Large intestine (tissue), 3 donors: Measurements from ENCODE around the gene CCDC187. TPM values are rescaled to one million over a fixed set of nuclear protein-coding genes. Genes with fewer than 3 reads are reported as not detected.
"Not testable (repeated sequence)": the region's sequence is repeated elsewhere in the genome, so short reads cannot be mapped to it uniquely, and the experiment has no call there.

ENCODE experiments used
- DNase-seq, 2 donors: peaks; one replicate each; pipeline versions ENCODE4 v3.0.0 to v3.0.0-alpha.2; 2013
- H3K27ac ChIP-seq: one replicate; pipeline ENCODE4 v1.5.1; 2013; ENCODE audit warnings: low read length
- H3K27me3 ChIP-seq: 2 replicates; pipeline ENCODE4 v1.6.1; 2013; ENCODE audit warnings: low read length; ENCODE audit not compliant: control insufficient read depth, insufficient read depth
- H3K36me3 ChIP-seq: 2 replicates; pipeline ENCODE4 v1.6.1; 2013; ENCODE audit warnings: low read length; ENCODE audit not compliant: control insufficient read depth, insufficient read depth
- H3K4me1 ChIP-seq: one replicate; pipeline ENCODE4 v1.6.1; 2013; ENCODE audit warnings: low read length; ENCODE audit not compliant: control insufficient read depth, insufficient read depth
- H3K4me3 ChIP-seq: one replicate; pipeline ENCODE4 v1.5.1; 2013; ENCODE audit warnings: low read length
- H3K9me3 ChIP-seq: one replicate; pipeline ENCODE4 v1.6.1; 2013; ENCODE audit warnings: mild to moderate bottlenecking, low read depth, low read length, moderate library complexity; ENCODE audit not compliant: control insufficient read depth
- WGBS: methylation state at CpG from one replicate; pipeline ENCODE4 v1.1.5; 2013; ENCODE audit warnings: low lambda C conversion rate; ENCODE audit not compliant: insufficient coverage; 5-methylcytosine and 5-hydroxymethylcytosine counted together
- polyA plus RNA-seq: library from polyadenylated mRNA; unstranded; fragments of 120-200 nt; gene quantifications from one replicate; pipeline ENCODE4 v1.2.1, GENCODE V29; 2013

CCDC187 gene
- polyA plus RNA-seq, 1 donor, result 2.0 TPM

DNA sequence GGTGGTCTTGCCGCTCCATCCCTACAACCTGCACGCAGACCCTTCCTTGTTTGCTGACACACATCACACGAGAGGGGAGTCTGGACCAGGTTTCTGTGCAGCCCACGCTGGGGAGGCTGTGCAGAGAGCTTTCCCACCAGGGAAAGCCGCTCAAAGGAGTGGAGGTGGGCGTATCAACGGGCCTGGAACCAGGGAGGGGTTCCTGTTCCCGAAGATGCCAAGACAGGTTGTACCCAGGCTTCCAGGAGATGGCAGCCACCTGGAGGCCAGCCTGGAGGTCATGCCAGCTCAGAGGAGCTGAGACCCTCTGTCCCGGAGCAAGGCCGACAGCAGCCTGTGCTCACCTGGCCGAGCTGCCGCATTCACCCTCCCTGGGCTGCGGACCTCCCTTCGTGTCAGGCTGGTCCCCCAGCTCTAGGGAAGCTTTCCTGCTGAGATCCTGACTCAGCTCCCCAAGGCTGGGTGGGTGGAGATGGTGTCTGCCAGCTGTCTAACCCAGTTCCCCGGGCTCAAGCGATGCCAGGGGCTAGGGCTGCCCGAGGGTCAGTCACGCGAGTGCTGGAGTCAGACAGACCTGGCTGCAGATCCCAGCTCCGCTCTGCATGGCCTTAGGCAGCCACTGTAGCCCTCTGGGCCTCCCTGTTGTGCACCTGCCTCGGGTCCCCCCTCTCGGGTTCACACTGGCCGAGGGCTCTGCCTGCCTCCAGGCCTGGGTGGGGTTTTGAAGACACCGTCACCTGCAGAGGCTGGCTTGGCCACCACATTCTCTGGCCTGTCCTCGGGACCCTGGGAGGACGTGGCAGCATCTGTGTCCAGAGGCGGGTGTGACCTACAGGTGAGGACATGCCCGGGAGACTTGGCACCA is 29.7 kb downstream of the CCDC187 start:
- no peak for DNase-seq
- Histone ChIP-seq H3K4me3 (no peak overlapping the region), H3K36me3 (no peaks in the 10 kb centered on the region), H3K27ac (no peak overlapping the region), H3K27me3 (peaks cover 4% of the 10 kb centered on the region), H3K4me1 (no peaks in the 10 kb centered on the region), H3K9me3 (no peaks in the 10 kb centered on the region)
- no CpG with 5 or more reads among the region's 28 CpGs for WGBS

DNA sequence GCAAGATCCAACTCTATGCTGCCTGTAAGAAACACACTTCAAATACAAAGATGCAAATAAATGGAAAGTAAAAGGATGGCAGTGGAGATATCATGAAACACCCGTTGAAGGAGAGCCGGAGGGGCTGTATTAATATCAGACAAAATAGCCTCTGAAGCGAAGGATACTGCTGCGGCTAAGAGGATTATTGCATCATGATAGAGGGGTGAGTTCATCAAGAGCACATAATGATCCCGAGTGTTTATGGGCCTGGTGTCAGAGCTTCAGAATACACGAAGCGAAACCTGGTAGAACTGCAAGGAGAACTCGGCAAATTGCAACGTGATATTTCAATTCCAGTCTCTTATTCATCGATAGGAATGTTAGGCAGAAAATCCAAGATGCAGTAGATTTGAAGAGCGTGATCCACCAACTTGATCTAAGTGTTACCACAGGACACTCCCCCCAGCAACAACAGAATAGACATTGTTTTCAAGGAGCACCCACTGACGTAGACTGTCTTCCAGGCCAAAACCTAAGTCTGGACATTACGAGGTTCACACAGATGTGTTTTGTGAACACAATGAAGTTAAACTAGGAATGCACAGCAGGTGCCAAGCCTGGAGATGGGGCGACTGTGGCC is 30.5 kb downstream of the CCDC187 start:
- WGBS, result 68% methylated on average over 4 of the region's 14 CpGs
- no peak for DNase-seq
- H3K9me3 ChIP-seq, result no peaks in the 10 kb centered on the region
- H3K27ac ChIP-seq, result no peak overlapping the region
- H3K4me1 ChIP-seq, result no peaks in the 10 kb centered on the region
- H3K4me3 ChIP-seq, result no peak overlapping the region
- peaks cover 10% of the 10 kb centered on the region for H3K27me3 ChIP-seq
- no peaks in the 10 kb centered on the region for H3K36me3 ChIP-seq

DNA sequence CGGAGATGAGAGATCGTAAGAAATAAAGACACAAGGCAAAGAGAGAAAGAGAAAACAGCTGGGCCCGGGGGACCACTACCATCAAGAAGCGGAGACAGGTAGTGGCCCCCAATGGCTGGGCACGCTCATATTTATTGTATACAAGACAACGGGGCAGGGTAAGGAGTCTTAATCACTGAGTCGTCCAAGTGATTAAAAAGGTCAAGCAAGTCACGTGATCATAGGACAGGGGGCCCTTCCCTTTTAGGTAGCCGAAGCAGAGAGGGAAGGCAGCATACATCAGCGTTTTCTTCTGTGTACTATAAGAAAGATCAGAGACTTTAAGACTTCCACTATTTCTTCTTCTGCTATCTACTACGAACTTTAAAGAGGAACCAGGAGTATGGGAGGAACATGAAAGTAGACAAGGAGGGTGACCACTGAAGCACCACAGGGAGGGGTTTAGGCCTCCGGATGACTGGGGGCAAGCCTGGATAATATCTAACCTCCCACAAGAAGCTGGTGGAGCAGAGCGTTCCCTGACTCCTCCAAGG is 33.7 kb downstream of the CCDC187 start:
- Histone ChIP-seq H3K4me3 (no peak overlapping the region), H3K27me3 (peaks cover 15% of the 10 kb centered on the region), H3K4me1 (peaks cover 6% of the 10 kb centered on the region), H3K36me3 (no peaks in the 10 kb centered on the region), H3K9me3 (no peaks in the 10 kb centered on the region), H3K27ac (no peak overlapping the region)
- DNase-seq, result no peak
- 79% methylated on average over 5 of the region's 13 CpGs for WGBS

DNA sequence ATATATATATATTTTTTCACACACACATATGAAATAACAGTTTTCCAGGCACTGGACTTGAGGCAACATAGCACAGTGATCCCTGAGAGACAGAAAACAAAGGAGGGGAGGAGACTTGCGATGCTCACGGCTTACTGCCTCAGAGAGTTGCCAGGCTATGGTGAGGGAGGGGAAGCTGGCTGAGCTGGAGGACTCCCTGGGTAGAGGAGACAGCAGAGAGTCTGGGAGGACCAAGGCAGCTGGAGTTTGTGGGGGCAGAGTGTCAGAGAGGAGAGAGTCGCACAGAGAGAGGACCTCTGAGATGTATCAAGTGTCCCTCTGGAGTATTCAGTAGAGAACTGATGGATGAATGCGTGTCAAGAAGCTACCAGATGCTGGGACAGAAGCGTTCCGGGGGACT is 35.2 kb downstream of the CCDC187 start:
- Histone ChIP-seq H3K27me3 (peaks cover 15% of the 10 kb centered on the region), H3K36me3 (no peaks in the 10 kb centered on the region), H3K4me3 (no peak overlapping the region), H3K4me1 (peaks cover 6% of the 10 kb centered on the region), H3K27ac (no peak overlapping the region), H3K9me3 (no peaks in the 10 kb centered on the region)
- no CpG with 5 or more reads among the region's 6 CpGs for WGBS
- DNase-seq, result no peak

DNA sequence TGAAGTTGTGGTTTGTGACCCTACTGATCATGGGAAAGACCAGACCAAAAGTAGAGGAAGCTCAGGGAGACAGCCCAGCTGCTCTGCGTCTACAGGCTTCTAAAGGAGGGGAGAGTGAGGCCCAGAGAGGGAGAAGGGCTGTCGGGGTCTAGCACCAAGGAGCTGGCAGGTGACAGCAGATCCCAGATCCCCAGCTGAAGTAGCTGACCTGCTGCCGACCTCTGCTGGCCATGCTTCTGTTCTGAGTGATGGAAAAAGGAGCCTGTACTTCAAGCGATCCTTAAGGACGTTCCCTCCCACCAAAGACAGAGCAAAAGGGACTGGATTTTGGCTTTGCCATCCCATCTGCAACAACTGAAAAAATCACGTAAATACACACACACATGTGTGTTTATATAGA is 35.6 kb downstream of the CCDC187 start:
- Histone ChIP-seq H3K27me3 (peaks cover 15% of the 10 kb centered on the region), H3K4me1 (peaks cover 6% of the 10 kb centered on the region), H3K36me3 (no peaks in the 10 kb centered on the region), H3K27ac (no peak overlapping the region), H3K4me3 (no peak overlapping the region), H3K9me3 (no peaks in the 10 kb centered on the region)
- no CpG with 5 or more reads among the region's 6 CpGs for WGBS
- peak in 1 of 2 donors; percentile 21 for DNase-seq

DNA sequence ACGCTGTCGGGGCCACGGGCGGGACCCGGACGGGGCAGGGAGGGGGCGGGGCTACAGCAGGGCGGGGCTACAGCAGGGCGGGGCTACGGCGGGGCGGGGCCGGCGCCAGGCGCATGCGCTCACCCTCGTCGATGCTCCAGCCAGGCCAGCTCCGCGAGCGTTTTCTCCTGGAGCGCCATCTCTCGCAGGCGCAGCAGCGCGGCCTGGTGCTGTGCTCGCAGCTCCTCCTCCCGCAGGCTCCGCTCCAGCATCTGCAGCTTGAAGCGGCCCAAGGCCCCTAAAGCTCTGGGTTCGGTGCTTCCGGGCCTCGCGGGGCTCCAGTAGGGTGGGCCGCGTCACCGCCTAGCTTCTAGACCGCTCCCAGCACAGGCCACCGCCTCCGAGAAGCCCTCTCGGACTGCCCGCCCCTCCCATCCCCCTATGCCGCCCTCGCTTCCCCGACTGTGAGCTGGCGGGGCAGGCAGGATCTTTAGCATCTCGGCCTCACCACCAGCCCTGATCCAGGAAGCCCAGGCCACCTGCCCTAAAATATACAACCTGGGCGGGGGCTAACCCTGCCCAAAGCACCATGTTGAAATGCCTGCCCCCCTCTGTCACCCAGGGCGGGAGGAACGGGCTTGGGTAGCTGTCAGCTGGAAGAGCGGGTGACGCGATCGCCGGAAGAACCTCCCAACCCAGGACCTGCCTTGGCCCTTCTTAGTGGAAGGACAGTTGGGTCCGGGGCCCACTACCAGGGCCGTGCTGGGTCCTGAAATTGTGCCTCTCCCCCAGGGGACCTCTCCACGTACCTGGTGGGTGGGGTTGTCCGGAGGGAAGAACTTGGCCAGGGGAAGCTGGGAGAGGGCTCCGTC is 36.4 kb downstream of the CCDC187 start:
- WGBS, result no CpG with 5 or more reads among the region's 60 CpGs

DNA sequence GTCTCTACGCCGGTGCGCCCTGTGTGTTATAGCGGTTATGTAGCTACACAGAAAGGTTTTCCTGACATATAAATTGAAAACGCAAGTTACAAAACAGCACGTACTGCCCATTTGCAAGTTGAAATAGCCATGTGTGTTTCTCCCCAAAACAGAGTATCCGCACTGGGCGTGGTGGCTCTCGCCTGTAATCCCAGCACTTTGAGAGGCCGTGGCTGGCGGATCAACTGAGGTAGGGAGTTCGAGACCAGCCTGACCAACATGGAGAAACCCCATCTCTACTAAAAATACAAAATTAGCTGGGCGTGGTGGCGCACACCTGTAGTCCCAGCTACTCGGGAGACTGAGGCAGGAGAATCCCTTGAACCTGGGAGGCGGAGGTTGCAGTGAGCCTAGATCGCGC is 37.3 kb downstream of the CCDC187 start:
- not testable (repeated sequence) for H3K9me3 ChIP-seq, H3K27ac ChIP-seq, H3K4me3 ChIP-seq, H3K36me3 ChIP-seq, DNase-seq, H3K4me1 ChIP-seq
- H3K27me3 ChIP-seq, result peaks cover 15% of the 10 kb centered on the region
- WGBS, result no CpG with 5 or more reads among the region's 18 CpGs

More for the DNA sequence above, 36.4 kb downstream of the CCDC187 start:
- Histone ChIP-seq H3K36me3 (no peaks in the 10 kb centered on the region), H3K4me3 (peak overlapping the region; percentile 41), H3K27me3 (peaks cover 15% of the 10 kb centered on the region), H3K4me1 (peaks cover 6% of the 10 kb centered on the region), H3K27ac (no peak overlapping the region), H3K9me3 (no peaks in the 10 kb centered on the region)
- DNase-seq, result peak; percentile 64 to 67

DNA sequence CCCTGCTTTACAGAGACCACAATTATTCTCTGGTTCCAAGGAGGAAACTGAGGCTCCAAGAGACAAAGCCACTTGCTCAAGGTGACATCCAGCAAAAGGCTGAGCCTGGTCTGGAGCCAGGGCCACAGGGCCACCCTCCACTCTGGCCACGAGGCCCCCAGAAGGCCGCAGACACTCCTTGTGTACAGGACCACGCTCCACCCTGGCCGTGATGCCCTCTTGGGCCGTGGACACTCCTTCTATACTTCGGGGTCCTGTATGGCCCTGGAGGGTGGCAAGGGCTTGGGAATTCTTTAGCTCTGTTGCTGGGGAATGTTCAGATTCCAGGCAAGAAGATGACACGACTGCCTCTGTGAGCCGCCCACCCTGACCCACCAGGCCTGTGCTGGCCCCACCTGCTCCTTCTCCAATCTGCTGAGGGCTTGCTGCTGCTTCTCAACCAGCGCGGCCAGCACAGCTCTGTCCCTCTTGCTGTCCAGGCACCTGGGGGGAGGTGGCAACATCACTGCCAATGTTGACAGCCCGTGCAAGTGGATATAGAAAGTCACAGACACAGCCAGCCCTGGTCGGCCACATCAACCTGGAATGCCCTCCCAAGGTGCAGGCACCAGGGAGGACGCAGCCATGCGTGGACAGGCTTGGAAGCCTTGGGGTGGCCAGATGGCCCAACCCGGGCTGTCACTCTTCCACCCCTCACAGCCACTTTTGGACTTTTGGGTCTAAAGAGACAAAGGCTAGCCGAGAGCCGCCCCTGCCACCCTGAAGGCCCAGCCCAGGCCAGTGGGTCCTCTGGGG is 38.1 kb downstream of the CCDC187 start:
- no peak for DNase-seq
- no CpG with 5 or more reads among the region's 17 CpGs for WGBS

DNA sequence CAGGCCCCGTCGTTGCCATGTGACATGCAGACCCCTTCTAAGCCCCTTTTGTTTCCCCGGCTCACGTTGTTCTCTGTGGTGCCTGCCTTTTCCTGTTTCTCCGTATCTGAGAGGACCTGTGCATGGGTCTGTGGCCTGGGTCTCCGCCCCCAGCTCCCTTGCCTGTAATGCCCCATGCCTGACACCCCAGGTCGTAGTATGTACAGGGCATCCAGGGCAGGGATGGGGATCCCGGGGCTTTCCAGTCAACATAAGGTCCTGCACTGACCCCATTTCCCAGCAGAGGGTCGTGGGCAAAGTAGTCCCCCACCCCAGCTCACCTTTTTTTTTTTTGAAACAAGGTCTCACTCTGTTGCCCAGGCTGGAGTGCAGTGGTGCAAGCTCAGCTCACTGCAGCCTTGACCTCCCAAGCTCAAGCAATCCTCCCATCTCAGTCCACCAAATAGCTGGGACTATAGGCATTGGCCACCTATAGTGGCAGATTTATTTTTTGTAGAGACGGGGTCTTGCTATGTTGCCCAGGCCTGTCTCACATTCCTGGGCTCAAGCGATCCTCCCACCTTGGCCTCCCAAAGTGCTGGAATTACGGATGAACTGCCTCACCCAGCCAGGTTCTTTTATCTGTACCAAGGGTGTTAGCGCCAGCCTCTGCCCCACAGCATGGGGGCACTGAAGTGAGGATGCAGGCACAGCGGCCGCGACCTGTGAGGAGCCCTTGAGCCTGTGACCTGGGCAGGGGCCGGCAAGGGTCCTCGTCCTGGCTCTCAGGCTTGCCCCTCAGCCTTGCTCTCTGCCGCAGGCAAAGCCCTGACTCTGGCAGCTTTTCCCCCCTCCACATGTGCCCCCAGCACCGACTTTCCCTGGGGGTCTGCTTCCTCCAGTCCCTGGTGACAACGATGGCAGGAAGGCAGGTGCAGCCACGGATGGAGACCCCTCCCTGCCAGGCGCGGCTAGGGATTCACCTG is 39.2 kb downstream of the CCDC187 start:
- Histone ChIP-seq H3K27me3 (peaks cover 15% of the 10 kb centered on the region), H3K4me3 (no peak overlapping the region), H3K4me1 (peaks cover 6% of the 10 kb centered on the region), H3K27ac (no peak overlapping the region), H3K9me3 (no peaks in the 10 kb centered on the region), H3K36me3 (no peaks in the 10 kb centered on the region)
- no peak for DNase-seq
- 100% methylated on average over 1 of the region's 24 CpGs for WGBS

More for the DNA sequence above, 38.1 kb downstream of the CCDC187 start:
- H3K4me1 ChIP-seq, result peaks cover 6% of the 10 kb centered on the region
- H3K27ac ChIP-seq, result no peak overlapping the region
- H3K4me3 ChIP-seq, result no peak overlapping the region
- no peaks in the 10 kb centered on the region for H3K9me3 ChIP-seq
- H3K36me3 ChIP-seq, result no peaks in the 10 kb centered on the region
- peaks cover 15% of the 10 kb centered on the region for H3K27me3 ChIP-seq
